ENCODE measurements around the gene OR10H2. TPM values are rescaled to one million over a fixed set of nuclear protein-coding genes. Genes with fewer than 3 reads are reported as not detected.

Gene OR10H2
- total RNA-seq, 1 experiment from 2014 or later: not detected

- in situ Hi-C loops (cut with HindIII; ENCODE audit: low pct_unique_long_range_greater_than_20kb, low sequenced_read_pairs) (no loop called here), intact Hi-C loops (cut with micrococcal nuclease; ENCODE audit: unreplicated experiment) (no loop called here)
- H3K4me1 ChIP-seq (ENCODE audit: control insufficient read depth, insufficient read depth, low read length): no peaks in the 10 kb centered on the region
- no peaks in the 10 kb centered on the region for H3K36me3 ChIP-seq (ENCODE audit: control insufficient read depth, insufficient read depth, low read length)
- CTCF ChIA-PET: no interaction called here
- H3K4me3 ChIP-seq (ENCODE audit: low read depth in 2 of 2, low read length in 2 of 2): no peak overlapping the region
- ATAC-seq (no peak), DNase-seq (ENCODE audit: low read depth, low spot score) (no peak)
- BruUV-seq (replicated peaks): no TSS peak
- POLR2A ChIA-PET: no interaction called here
- TF ChIP-seq REST (IDR thresholded peaks at IDR 0.05; ENCODE audit: insufficient read depth in 1 of 2, low read depth in 2 of 2, low read length in 1 of 2): no peak
- TF ChIP-seq POLR2AphosphoS5 (IDR thresholded peaks at IDR 0.05; ENCODE audit: low read depth, low read length): no peak
- TF ChIP-seq TCF7L2 (IDR thresholded peaks at IDR 0.05; ENCODE audit: low read depth, low read length): no peak
- TF ChIP-seq CTCF (IDR thresholded peaks at IDR 0.05): no peak
- TF ChIP-seq SIN3A (IDR thresholded peaks at IDR 0.05; ENCODE audit: borderline replicate concordance, insufficient read depth, low read depth, low read length): no peak
- no peaks in the 10 kb centered on the region for H3K9me3 ChIP-seq (ENCODE audit: control insufficient read depth, insufficient read depth, low read depth, low read length)
- no peaks in the 10 kb centered on the region; the same call in 1 of the 2 replicates for H3K27me3 ChIP-seq (ENCODE audit: control insufficient read depth, insufficient read depth, low read length)
- H3K27ac ChIP-seq (ENCODE audit: low read length): no peak overlapping the region
These were observed 49.5 kb downstream of the OR10H2 start for GRCh38 chr19:15776991-15777970.

Other genes with a start within 250 kb of the OR10H2 start
- gene PGLYRP2, start 248.5 kb upstream of the OR10H2 start, total RNA-seq (2021; ENCODE audit: unreplicated experiment): not detected
- gene CYP4F22, start 219.5 kb upstream of the OR10H2 start, total RNA-seq (2021; ENCODE audit: unreplicated experiment): 0.21 TPM
- gene CYP4F8, start 112.8 kb upstream of the OR10H2 start, total RNA-seq (2021; ENCODE audit: unreplicated experiment): not detected
- gene CYP4F3, start 87.1 kb upstream of the OR10H2 start, total RNA-seq (2021; ENCODE audit: unreplicated experiment): 0.10 TPM
- gene CYP4F12, start 54.9 kb upstream of the OR10H2 start, total RNA-seq (2021; ENCODE audit: unreplicated experiment): 1.7 TPM
- not detected for gene OR10H3, start 10.0 kb downstream of the OR10H2 start, total RNA-seq (2021; ENCODE audit: unreplicated experiment)
- gene OR10H5, start 59.6 kb downstream of the OR10H2 start, total RNA-seq (2021; ENCODE audit: unreplicated experiment): not detected
- not detected for gene OR10H1, start 87.6 kb downstream of the OR10H2 start, total RNA-seq (2021; ENCODE audit: unreplicated experiment)
- gene CYP4F2, start 170.1 kb downstream of the OR10H2 start, total RNA-seq (2021; ENCODE audit: unreplicated experiment): 0.21 TPM
- gene CYP4F11, start 206.5 kb downstream of the OR10H2 start, total RNA-seq (2021; ENCODE audit: unreplicated experiment): 0.21 TPM
- gene OR10H4, start 221.0 kb downstream of the OR10H2 start, total RNA-seq (2021; ENCODE audit: unreplicated experiment): not detected